Choroid plexus epithelial cell (primary cell): ENCODE results near the gene MIGA2.

Experiments
- DNase-seq: peaks from one replicate; pipeline ENCODE4 v3.0.0-alpha.2; 2010; ENCODE audit warnings: low read depth
- H3K4me3 ChIP-seq: 2 replicates; pipeline ENCODE4 v1.5.1; 2011; ENCODE audit warnings: low read depth, mild to moderate bottlenecking, control low read depth, low read length, moderate library complexity
- TF ChIP-seq, protein P1 (sequence below): conservative IDR thresholded peaks from 2 replicates; pipeline ENCODE4 v1.5.1; 2011; ENCODE audit warnings: low read depth, mild to moderate bottlenecking, control low read depth, inconsistent platforms, low read length, moderate library complexity

The MIGA2 gene

DNA sequence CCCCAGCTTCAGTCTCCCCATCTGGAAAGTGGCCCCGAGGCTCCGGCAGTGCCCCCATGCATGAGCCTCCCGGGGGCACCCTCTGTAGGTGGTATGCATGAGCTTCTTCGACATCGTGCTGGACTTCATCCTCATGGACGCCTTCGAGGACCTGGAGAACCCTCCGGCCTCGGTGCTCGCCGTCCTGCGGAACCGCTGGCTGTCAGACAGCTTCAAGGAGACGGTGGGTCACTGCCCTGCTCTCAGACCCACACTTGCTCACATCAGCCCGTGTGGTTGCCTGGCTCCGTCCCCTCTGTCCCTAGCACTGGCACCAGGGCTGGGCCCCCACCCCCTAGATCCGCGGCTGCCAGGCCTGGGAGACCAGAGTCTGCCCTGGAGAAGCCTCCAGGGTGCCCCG, 31.7 kb downstream of the MIGA2 start:
- TF ChIP-seq, protein P1, sequence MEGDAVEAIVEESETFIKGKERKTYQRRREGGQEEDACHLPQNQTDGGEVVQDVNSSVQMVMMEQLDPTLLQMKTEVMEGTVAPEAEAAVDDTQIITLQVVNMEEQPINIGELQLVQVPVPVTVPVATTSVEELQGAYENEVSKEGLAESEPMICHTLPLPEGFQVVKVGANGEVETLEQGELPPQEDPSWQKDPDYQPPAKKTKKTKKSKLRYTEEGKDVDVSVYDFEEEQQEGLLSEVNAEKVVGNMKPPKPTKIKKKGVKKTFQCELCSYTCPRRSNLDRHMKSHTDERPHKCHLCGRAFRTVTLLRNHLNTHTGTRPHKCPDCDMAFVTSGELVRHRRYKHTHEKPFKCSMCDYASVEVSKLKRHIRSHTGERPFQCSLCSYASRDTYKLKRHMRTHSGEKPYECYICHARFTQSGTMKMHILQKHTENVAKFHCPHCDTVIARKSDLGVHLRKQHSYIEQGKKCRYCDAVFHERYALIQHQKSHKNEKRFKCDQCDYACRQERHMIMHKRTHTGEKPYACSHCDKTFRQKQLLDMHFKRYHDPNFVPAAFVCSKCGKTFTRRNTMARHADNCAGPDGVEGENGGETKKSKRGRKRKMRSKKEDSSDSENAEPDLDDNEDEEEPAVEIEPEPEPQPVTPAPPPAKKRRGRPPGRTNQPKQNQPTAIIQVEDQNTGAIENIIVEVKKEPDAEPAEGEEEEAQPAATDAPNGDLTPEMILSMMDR = no peak
- H3K4me3 ChIP-seq = no peak overlapping the region
- no peak for DNase-seq

- DNase-seq = peak; percentile 19
- TF ChIP-seq, protein P1 = no peak
- no peak overlapping the region for H3K4me3 ChIP-seq
These were observed 32.8 kb downstream of the MIGA2 start for GRCh38 chr9:129068990-129069861.

DNA sequence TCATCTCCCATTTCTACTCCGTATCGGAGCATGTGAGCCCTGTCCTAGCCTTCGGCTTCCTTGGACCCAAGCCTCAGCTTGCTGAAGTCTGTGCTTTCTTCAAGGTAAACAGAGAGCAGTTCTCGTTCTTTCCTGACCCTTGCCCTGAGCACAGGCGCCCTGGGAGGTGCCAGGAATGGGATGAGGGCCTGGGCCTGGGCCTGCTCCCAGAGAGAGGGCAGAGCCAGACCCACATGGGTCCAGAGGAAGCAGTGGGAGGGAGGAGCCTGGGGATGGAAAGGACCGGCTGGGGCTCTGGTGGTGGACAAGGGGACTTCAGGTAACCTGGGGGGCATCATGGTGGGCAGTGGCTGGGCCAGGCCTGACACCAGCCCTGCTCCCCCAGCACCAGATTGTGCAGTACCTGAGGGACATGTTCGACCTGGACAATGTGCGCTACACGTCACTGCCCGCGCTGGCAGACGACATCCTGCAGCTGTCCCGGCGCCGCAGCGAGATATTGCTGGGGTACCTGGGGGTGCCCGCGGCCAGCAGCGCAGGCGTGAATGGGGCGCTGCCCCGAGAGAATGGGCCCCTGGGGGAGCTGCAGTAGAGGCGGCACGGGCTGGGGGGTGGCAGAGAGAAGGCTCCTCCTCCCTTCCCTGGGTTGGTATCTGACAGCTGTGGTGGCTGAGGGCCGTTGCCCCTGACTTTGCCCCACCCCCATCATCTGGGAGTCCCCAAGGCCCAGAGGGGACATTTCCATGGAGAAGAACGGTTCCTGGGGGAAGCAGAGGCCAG, 33.6 kb downstream of the MIGA2 start:
- H3K4me3 ChIP-seq = no peak overlapping the region
- DNase-seq = no peak
- TF ChIP-seq, protein P1 = no peak

- TF ChIP-seq, protein P1 = no peak
- no peak overlapping the region for H3K4me3 ChIP-seq
- DNase-seq = no peak
These were observed 34.5 kb downstream of the MIGA2 start for GRCh38 chr9:129070696-129071525.

DNA sequence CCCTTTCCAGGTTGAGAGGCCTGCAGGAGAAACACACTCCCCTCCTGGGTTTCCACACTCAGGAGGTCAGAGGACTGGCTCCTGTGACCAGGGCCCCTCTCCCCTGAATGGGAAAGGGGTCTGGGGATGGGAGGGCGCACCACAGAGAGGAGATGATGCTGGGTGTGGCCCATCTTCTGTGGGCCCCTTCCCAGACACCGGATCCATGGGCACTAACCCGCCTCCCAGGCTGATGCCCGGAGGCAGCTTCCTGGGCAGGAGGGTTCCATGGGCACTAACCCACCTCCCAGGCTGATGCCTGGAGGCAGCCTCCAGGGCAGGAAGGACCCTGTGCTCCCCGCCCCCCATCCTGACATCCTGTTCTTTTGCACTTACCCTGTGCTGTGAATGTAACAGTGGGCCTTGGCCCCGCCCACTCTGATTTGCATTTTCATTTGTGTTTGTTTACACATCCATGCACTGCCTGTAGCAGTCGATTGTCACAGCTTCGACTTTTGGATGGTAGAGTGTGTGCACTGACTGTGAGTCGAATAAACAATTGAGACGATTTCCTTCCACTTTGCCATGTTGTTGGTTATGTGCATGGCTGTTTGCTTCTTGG, 35.2 kb downstream of the MIGA2 start:
- TF ChIP-seq, protein P1 = no peak
- DNase-seq = no peak
- H3K4me3 ChIP-seq = no peak overlapping the region

- H3K4me3 ChIP-seq = no peak overlapping the region
- DNase-seq = no peak
- TF ChIP-seq, protein P1 = no peak
These were observed 35.7 kb downstream of the MIGA2 start for GRCh38 chr9:129072171-129072570.
